B cell (primary cell): ENCODE measurements around the gene ZNF80. TPM values are rescaled to one million over a fixed set of nuclear protein-coding genes. Genes with fewer than 3 reads are reported as not detected.

Source experiments
- ATAC-seq: fragments of 200-7000 bp; cut with Tn5 transposase; one replicate; pipeline ENCODE4 v1.10.0; 2021; ENCODE audit warnings: low read depth, mild to moderate bottlenecking, moderate number of reproducible peaks, moderate library complexity
- CTCF ChIA-PET: fragments of 350-600 bp; sonication (Branson Sonifier 250); formaldehyde crosslinking; loops from one replicate; lab custom pipeline; 2021; ENCODE audit warnings: antibody characterized with exemption, inconsistent platforms; lab: Charles Lee
- POLR2A ChIA-PET: fragments of 350-600 bp; sonication (Branson Sonifier 250); formaldehyde crosslinking; loops from one replicate; lab custom pipeline; 2021; ENCODE audit warnings: antibody characterized with exemption; lab: Charles Lee
- DNase-seq: peaks from one replicate; pipeline ENCODE4 v3.0.0; 2013
- H2AFZ ChIP-seq: 2 replicates; pipeline ENCODE4 v1.6.1; 2012; ENCODE audit warnings: mild to moderate bottlenecking, low read depth, low read length; ENCODE audit not compliant: insufficient read depth, poor library complexity, severe bottlenecking
- H3K27ac ChIP-seq, 2 donors: 1 replicate in 1 of 2; 2 replicates in 1 of 2; pipeline ENCODE4 v1.5.1; 2012 to 2013; ENCODE audit warnings: low read length in 2 of 2, mild to moderate bottlenecking in 2 of 2, moderate library complexity in 1 of 2
- H3K27me3 ChIP-seq, 4 experiments: fragments of 200-600 bp in 1 of 4; sonication (generic) in 1 of 4; replicated peaks in 1 of 4; 1 replicate in 2 of 4; 2 replicates in 2 of 4; pipeline versions ENCODE4 v1.6.1 to v1.7.0; 2013 to 2016; ENCODE audit warnings: low read length in 3 of 4, mild to moderate bottlenecking in 2 of 4, mixed read lengths in 1 of 4, moderate library complexity in 1 of 4; ENCODE audit not compliant: insufficient read depth in 4 of 4, control insufficient read depth in 3 of 4; ENCODE audit errors: control extremely low read depth in 1 of 4
- H3K36me3 ChIP-seq, 2 experiments: replicated peaks in 1 of 2; 1 replicate in 1 of 2; 2 replicates in 1 of 2; pipeline versions ENCODE4 v1.6.1 to v1.7.1; 2013; ENCODE audit warnings: low read length in 1 of 2; ENCODE audit not compliant: insufficient read depth in 2 of 2, control insufficient read depth in 1 of 2; ENCODE audit errors: control extremely low read depth in 1 of 2, extremely low read depth in 1 of 2
- H3K4me1 ChIP-seq, 2 donors: fragments of 200-600 bp in 1 of 2; sonication (generic) in 1 of 2; 1 replicate in 1 of 2; 2 replicates in 1 of 2; pipeline versions ENCODE4 v1.5.1 to v1.6.1; 2013 to 2017; ENCODE audit warnings: low read length in 2 of 2; ENCODE audit not compliant: control insufficient read depth in 2 of 2, insufficient read depth in 2 of 2
- H3K4me2 ChIP-seq: replicated peaks from 2 replicates; pipeline ENCODE3; 2012; ENCODE audit warnings: mild to moderate bottlenecking, low read depth, low read length; ENCODE audit not compliant: poor library complexity, severe bottlenecking
- H3K4me3 ChIP-seq, 5 experiments: fragments of 200-600 bp in 1 of 5; sonication (generic) in 1 of 5; 1 replicate in 3 of 5; 2 replicates in 2 of 5; pipeline versions ENCODE4 v1.5.1 to v1.7.0; 2011 to 2016; ENCODE audit warnings: low read length in 4 of 5, mild to moderate bottlenecking in 4 of 5, low read depth in 2 of 5, control low read depth in 1 of 5, moderate library complexity in 1 of 5; ENCODE audit not compliant: insufficient read depth in 1 of 5; ENCODE audit errors: control extremely low read depth in 1 of 5, extremely low read depth in 1 of 5
- H3K79me2 ChIP-seq: fragments of 200-600 bp; sonication (generic); one replicate; pipeline ENCODE4 v1.6.0; 2016; ENCODE audit warnings: low read length; ENCODE audit not compliant: control insufficient read depth, insufficient read depth
- H3K9ac ChIP-seq: fragments of 200-600 bp; sonication (generic); 2 replicates; pipeline ENCODE4 v1.6.1; 2017; ENCODE audit warnings: mild to moderate bottlenecking, low read length, moderate library complexity
- H3K9me3 ChIP-seq, 3 donors: one replicate each; pipeline versions ENCODE4 v1.6.1 to v1.7.1; 2013; ENCODE audit warnings: low read length in 2 of 3; ENCODE audit not compliant: control insufficient read depth in 2 of 3, insufficient read depth in 1 of 3; ENCODE audit errors: control extremely low read depth in 1 of 3
- H4K20me1 ChIP-seq: 2 replicates; pipeline ENCODE4 v1.6.0; 2012; ENCODE audit warnings: mild to moderate bottlenecking, low read length; ENCODE audit not compliant: insufficient read depth, control insufficient read depth, poor library complexity, severe bottlenecking
- H3K27ac Mint-ChIP-seq: one replicate; pipeline ENCODE4 v1.8.0; 2021; ENCODE audit warnings: mixed read lengths
- H3K27me3 Mint-ChIP-seq: one replicate; pipeline ENCODE4 v1.8.0; 2021; ENCODE audit warnings: mixed read lengths
- H3K4me1 Mint-ChIP-seq: one replicate; pipeline ENCODE4 v1.8.0; 2021; ENCODE audit warnings: mixed read lengths
- H3K4me3 Mint-ChIP-seq: one replicate; pipeline ENCODE4 v1.8.0; 2021; ENCODE audit warnings: mixed read lengths
- H3K9me3 Mint-ChIP-seq: one replicate; pipeline ENCODE4 v1.8.0; 2022; ENCODE audit warnings: mixed read lengths; ENCODE audit not compliant: insufficient read depth
- CTCF ChIP-seq: fragments of 200-600 bp; IDR thresholded peaks from one replicate; pipeline ENCODE4 v1.8.0; 2022; ENCODE audit warnings: antibody characterized with exemption, mild to moderate bottlenecking
- EZH2 ChIP-seq: IDR thresholded peaks from 2 replicates; pipeline ENCODE4 v1.6.1; 2012; ENCODE audit warnings: borderline replicate concordance, low read depth, mild to moderate bottlenecking, moderate library complexity, low read length; ENCODE audit not compliant: insufficient read depth, poor library complexity, severe bottlenecking
- WGBS: methylation state at CpG from one replicate; pipeline ENCODE4 v1.1.5; 2013; ENCODE audit warnings: missing lambda C conversion rate; ENCODE audit not compliant: insufficient coverage; 5-methylcytosine and 5-hydroxymethylcytosine counted together
- intact Hi-C: fragments of 100-400 bp; cut with micrococcal nuclease; formaldehyde crosslinking; loops from one replicate; pipeline ENCODE4 v1.10.0; 2022
- polyA plus RNA-seq: library from polyadenylated mRNA; depleted of rRNA; stranded (reverse); fragments of >200 nt; gene quantifications from 2 replicates; pipeline ENCODE4 v1.2.3, GENCODE V29; 2012
- total RNA-seq, 2 donors: library from RNA; stranded (reverse); fragments of 120-200 nt in 1 of 2; gene quantifications; 1 replicate in 1 of 2; 2 replicates in 1 of 2; pipeline versions ENCODE4 v1.2.3 to v1.2.4, GENCODE V29; 2013 to 2022

ZNF80 gene
- total and polyA plus RNA-seq, 2 donors (not counting 1 experiment from before 2014, with no cell fraction given) = 0.04 to 0.42 TPM

DNA sequence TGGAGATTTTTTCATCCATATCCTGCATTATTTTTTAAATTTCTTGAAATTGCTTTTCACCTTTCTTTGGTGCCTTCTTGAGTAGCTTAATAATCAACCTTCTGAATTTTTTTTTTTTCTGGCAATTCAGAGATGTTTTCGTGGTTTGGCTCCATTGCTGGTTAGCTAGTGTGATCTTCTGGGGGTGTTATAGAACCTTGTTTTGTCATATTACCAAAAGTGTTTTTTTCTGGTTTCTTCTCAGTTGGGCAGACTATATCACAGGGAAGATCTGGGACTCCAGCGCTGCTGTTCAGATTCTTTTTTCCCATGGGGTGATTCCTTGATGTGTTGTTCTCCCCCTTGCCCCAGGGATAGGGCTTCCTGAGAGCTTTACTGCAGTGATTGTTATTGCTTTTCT, 32.6 kb upstream of the ZNF80 start:
- no peak overlapping the region for H3K4me3 ChIP-seq
- no peak overlapping the region for H3K4me2 ChIP-seq
- ChIA-PET CTCF (interaction anchor here (1.0 kb wide), 1 partner anchor 21 kb away, joined by 3 read pairs; no protein-coding TSS in a partner anchor), POLR2A (interaction anchor here (0.7 kb wide), 1 partner anchor 163 kb away, joined by 6 read pairs; no protein-coding TSS in a partner anchor)
- H3K9ac ChIP-seq = no peak overlapping the region
- WGBS = 100% methylated on average over 1 of the region's 2 CpGs
- H4K20me1 ChIP-seq = no peaks in the 10 kb centered on the region
- no peaks in the 10 kb centered on the region for H3K27me3 ChIP-seq
- no peaks in the 10 kb centered on the region for H3K79me2 ChIP-seq
- H3K27ac ChIP-seq = no peak overlapping the region
- no peak overlapping the region for H3K27ac Mint-ChIP-seq
- TF ChIP-seq CTCF (no peak), EZH2 (no peak)
- H3K4me1 Mint-ChIP-seq = no peaks in the 10 kb centered on the region
- H3K9me3 Mint-ChIP-seq = peaks cover 4% of the 10 kb centered on the region
- no peaks in the 10 kb centered on the region for H3K27me3 Mint-ChIP-seq
- no peaks in the 10 kb centered on the region for H3K4me1 ChIP-seq
- intact Hi-C loops = no loop called here
- no peak overlapping the region for H2AFZ ChIP-seq
- H3K36me3 ChIP-seq = no peaks in the 10 kb centered on the region
- H3K4me3 Mint-ChIP-seq = no peak overlapping the region
- DNase-seq (no peak), ATAC-seq (no peak)
- H3K9me3 ChIP-seq = peaks cover 0 to 15% (median 14%) of the 10 kb centered on the region in 3 donors

DNA sequence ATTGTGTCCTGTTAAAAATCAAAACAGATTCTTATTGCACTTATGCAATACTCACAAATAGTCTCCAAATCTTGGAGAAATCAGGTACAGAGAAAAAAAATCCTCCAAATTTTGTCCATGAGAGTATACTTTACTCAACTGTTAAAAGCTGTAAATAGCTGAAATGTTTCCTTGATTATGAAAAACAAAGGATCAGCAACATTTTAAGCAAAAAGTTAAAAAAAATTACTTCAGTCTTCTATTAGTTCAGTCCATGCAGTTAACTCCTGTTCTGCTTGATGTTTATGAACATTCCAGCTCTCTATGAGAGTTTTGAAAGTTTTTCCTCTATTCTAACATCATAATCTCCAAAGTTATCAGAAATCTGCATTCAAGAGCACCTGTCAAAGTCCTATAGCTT, 22.8 kb upstream of the ZNF80 start:
- Mint-ChIP-seq H3K27me3 (no peaks in the 10 kb centered on the region), H3K4me1 (no peaks in the 10 kb centered on the region), H3K27ac (no peak overlapping the region), H3K9me3 (peaks cover 5% of the 10 kb centered on the region), H3K4me3 (no peak overlapping the region)
- Histone ChIP-seq H3K79me2 (no peaks in the 10 kb centered on the region), H3K4me2 (no peak overlapping the region), H3K4me1 (no peaks in the 10 kb centered on the region), H3K4me3 (no peak overlapping the region), H4K20me1 (no peaks in the 10 kb centered on the region), H3K9me3 (peaks cover 0 to 7% (median 0%) of the 10 kb centered on the region in 3 donors), H2AFZ (no peak overlapping the region), H3K9ac (no peak overlapping the region), H3K27me3 (no peaks in the 10 kb centered on the region), H3K27ac (no peak overlapping the region), H3K36me3 (no peaks in the 10 kb centered on the region)
- DNase-seq (no peak), ATAC-seq (no peak)
- CTCF ChIA-PET = interaction anchor here (0.8 kb wide), 1 partner anchor 29 kb away, joined by 3 read pairs; no protein-coding TSS in a partner anchor
- TF ChIP-seq EZH2 = no peak
- TF ChIP-seq CTCF = no peak
- POLR2A ChIA-PET = no interaction called here
- intact Hi-C loops = no loop called here
